BJ (cell line): Measurements from ENCODE around the gene CST2. TPM values are rescaled to one million over a fixed set of nuclear protein-coding genes. Genes with fewer than 3 reads are reported as not detected.

Experiments
- CTCF ChIA-PET: fragments of 350-600 bp; formaldehyde crosslinking; extraction: SDS; loops from one replicate; lab custom pipeline; 2021; ENCODE audit warnings: antibody characterized with exemption, inconsistent platforms; lab: Yijun Ruan, JAX
- POLR2A ChIA-PET: fragments of 300-600 bp; sonication (Branson Sonifier 250); formaldehyde crosslinking; extraction: SDS; loops from one replicate; lab custom pipeline; 2021; ENCODE audit warnings: antibody characterized with exemption; lab: Charles Lee
- DNase-seq: peaks from one replicate; pipeline ENCODE4 v3.0.0-alpha.2; 2011; ENCODE audit warnings: low read depth
- H3K27me3 ChIP-seq: 2 replicates; pipeline ENCODE4 v1.6.0; 2011; ENCODE audit warnings: low read length; ENCODE audit not compliant: control insufficient read depth, insufficient read depth
- H3K36me3 ChIP-seq: 2 replicates; pipeline ENCODE4 v1.5.1; 2011; ENCODE audit warnings: low read length; ENCODE audit not compliant: control insufficient read depth, insufficient read depth
- H3K4me3 ChIP-seq: 2 replicates; pipeline ENCODE4 v1.5.1; 2011; ENCODE audit warnings: low read depth, mild to moderate bottlenecking, control low read depth, low read length
- polyA minus RNA-seq: library from RNA; depleted of rRNA, polyadenylated mRNA; stranded (reverse); fragments of >200 nt; gene quantifications from 2 replicates; pipeline ENCODE4 v1.2.3, GENCODE V29; 2011; rRNA and poly(A)+ RNA removed
- polyA plus RNA-seq: library from polyadenylated mRNA; depleted of rRNA; stranded (reverse); fragments of >200 nt; gene quantifications from 2 replicates; pipeline ENCODE4 v1.2.3, GENCODE V29; 2011; rRNA removed
- TF ChIP-seq, protein P1 (sequence below): IDR thresholded peaks from 2 replicates; pipeline ENCODE4 v1.5.1; 2011; ENCODE audit warnings: low read depth, mild to moderate bottlenecking, control low read depth, inconsistent platforms, low read length, moderate library complexity; ENCODE audit not compliant: insufficient read depth

CST2 gene, protein sequence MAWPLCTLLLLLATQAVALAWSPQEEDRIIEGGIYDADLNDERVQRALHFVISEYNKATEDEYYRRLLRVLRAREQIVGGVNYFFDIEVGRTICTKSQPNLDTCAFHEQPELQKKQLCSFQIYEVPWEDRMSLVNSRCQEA
- not detected in 2 replicates for polyA plus RNA-seq
- polyA minus RNA-seq, result not detected in 2 replicates

DNA sequence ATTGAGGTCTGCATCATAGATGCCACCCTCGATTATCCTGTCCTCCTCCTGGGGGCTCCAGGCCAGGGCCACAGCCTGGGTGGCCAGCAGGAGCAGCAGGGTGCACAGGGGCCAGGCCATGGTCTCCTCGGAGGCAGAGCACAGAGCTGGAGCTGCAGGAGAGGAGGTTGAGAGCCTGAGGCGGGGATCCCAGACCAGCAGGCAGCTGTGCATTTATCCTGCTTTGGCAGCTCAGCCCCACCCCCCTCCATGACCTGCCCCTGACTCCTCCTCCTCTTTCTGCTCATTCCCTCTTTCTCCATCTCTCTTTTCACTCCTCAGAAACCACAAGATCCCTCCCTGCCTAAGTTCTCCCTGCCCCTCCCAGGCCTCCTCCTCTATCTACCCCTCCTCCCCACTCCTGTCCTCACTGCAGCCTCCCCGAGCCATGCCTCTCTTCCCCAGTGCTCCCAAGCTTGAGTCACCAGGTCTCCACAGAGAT is at the start of gene CST2:
Gene CST2, minus strand, starts transcription at position 189 of the 481 bp plus-strand sequence. Its CDS starts 69 bp downstream, at position 120.
- POLR2A ChIA-PET, result no interaction called here
- TF ChIP-seq, protein P1, sequence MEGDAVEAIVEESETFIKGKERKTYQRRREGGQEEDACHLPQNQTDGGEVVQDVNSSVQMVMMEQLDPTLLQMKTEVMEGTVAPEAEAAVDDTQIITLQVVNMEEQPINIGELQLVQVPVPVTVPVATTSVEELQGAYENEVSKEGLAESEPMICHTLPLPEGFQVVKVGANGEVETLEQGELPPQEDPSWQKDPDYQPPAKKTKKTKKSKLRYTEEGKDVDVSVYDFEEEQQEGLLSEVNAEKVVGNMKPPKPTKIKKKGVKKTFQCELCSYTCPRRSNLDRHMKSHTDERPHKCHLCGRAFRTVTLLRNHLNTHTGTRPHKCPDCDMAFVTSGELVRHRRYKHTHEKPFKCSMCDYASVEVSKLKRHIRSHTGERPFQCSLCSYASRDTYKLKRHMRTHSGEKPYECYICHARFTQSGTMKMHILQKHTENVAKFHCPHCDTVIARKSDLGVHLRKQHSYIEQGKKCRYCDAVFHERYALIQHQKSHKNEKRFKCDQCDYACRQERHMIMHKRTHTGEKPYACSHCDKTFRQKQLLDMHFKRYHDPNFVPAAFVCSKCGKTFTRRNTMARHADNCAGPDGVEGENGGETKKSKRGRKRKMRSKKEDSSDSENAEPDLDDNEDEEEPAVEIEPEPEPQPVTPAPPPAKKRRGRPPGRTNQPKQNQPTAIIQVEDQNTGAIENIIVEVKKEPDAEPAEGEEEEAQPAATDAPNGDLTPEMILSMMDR, result no peak

DNA sequence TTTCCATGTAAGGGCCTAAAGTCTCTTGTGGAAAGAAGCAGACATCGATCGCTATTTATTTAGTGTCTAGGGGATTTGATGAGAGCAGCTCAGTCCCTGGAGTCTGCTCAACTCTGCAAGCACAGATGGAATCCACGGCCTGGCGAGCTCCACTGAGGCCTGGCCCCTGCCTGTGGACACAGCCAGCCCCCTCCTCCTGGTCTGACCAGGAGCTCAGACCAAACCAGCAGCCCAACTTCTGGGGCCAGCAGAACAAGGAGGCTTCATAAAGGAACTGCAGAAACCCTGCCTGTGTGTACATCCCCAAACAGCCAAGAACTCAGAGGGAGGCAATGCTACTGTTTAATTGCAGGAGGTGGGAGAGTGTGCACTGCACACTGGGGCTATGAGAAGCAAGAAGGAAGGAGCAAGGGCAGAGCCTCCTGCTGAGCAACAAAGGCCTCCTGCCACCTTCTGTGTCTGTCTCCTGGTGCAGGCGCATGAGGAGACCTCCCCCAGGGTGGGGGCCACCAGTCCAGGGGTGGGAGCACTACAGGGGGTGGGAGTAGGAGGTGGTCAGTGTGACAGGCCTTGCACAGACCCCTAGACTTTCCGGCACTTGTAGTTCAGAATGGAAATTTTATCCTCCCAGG is 49.2 kb upstream of the CST2 start:
- Histone ChIP-seq H3K36me3 (no peaks in the 10 kb centered on the region), H3K4me3 (no peak overlapping the region), H3K27me3 (no peaks in the 10 kb centered on the region)
- no peak for DNase-seq
- ChIA-PET POLR2A (no interaction called here), CTCF (no interaction called here)
- TF ChIP-seq, protein P1, result no peak

More for the DNA sequence above, at the start of gene CST2:
- DNase-seq, result no peak
- H3K4me3 ChIP-seq, result no peak within 1 kb of the TSS
- no peaks in the 10 kb centered on the region for H3K36me3 ChIP-seq
- CTCF ChIA-PET, result no interaction called here
- H3K27me3 ChIP-seq, result peaks cover under 1% of the 10 kb centered on the region; the same call in 1 of the 2 replicates

DNA sequence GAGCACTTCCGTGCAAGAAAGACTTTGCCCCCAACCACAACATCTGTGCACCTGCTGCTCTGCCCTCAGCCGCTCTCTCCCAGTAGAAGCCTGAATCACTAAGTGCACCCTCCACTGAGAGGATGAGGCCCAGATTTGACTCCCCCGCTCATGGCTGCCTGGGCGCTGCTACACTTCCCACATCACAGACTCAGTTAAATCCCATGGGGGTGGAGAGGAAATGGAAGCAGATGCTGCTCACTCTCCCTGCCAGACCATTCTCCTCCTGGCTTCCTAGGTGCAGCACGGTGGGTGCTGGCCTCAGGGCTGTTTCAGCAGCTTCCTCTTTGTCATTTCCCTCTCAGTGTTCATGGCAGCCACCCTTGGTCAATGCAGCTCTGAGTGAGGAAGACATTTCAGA is 48.2 kb upstream of the CST2 start:
- ChIA-PET POLR2A (no interaction called here), CTCF (no interaction called here)
- Histone ChIP-seq H3K27me3 (no peaks in the 10 kb centered on the region), H3K36me3 (no peaks in the 10 kb centered on the region), H3K4me3 (no peak overlapping the region)
- TF ChIP-seq, protein P1, result no peak
- no peak for DNase-seq

DNA sequence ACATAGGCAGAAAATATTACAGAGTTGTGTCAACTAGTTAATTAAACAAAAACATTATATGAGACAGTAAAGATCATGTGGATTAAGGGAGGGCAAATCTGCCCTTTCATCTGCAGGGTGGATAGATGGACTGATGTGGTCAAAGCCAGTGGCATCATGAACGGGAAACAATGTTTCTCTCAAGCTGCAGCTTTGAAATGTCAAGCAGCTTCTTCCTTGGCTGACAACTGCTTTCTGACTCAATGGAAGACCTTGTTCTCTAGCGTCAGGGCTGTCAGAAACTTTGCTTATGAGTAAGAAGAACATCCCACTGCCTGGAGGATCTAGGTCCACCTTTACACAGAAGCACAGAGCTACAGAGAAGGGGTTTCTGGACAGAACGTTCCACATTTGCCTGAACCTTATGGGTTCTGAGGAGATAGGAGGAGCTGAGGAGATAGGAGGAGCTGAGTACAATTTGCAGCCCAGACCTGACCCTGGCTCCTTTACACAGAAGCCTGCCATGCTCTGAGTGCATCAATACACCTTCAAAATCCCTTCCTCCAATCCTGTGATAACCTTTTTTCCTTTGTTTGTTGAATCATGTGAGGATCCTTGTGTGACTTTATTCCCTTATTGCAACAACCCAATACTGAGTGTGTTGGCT is 47.0 kb upstream of the CST2 start:
- no peaks in the 10 kb centered on the region for H3K36me3 ChIP-seq
- H3K27me3 ChIP-seq, result no peaks in the 10 kb centered on the region
- TF ChIP-seq, protein P1, result no peak
- H3K4me3 ChIP-seq, result no peak overlapping the region
- ChIA-PET POLR2A (no interaction called here), CTCF (interaction anchor here (1.2 kb wide), 1 partner anchor 16 kb away, joined by 5 read pairs; no protein-coding TSS in a partner anchor)
- no peak for DNase-seq

DNA sequence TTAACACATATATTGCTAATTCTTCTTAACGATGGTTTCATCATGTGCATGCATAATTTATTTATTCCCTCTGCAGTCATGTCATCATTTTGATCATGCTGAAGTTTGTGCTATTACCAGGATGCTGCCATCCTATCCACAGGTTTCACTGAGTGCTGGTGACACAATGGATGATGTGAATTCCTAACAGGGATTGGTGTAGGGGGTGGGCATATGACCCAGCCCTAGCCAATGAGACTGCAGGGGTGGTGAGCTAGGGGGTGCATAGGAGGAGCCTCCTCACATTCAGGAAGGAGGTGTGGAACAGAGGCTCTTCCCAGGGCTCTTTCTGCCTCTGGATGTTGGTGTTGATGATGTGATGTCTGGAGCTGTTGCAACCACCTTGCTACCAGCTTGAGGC is 45.5 kb upstream of the CST2 start:
- DNase-seq, result no peak
- no peak overlapping the region for H3K4me3 ChIP-seq
- CTCF ChIA-PET, result no interaction called here
- POLR2A ChIA-PET, result no interaction called here
- H3K36me3 ChIP-seq, result no peaks in the 10 kb centered on the region
- TF ChIP-seq, protein P1, result no peak
- no peaks in the 10 kb centered on the region for H3K27me3 ChIP-seq
